HG03097 (cell line): Measurements from ENCODE around the gene SNX13.

Experiments
- ATAC-seq: cut with Tn5 transposase; IDR thresholded peaks from one replicate; pipeline ENCODE4 v1.9.1; 2021; ENCODE audit not compliant: unreplicated experiment, low FRiP score

The SNX13 gene

DNA sequence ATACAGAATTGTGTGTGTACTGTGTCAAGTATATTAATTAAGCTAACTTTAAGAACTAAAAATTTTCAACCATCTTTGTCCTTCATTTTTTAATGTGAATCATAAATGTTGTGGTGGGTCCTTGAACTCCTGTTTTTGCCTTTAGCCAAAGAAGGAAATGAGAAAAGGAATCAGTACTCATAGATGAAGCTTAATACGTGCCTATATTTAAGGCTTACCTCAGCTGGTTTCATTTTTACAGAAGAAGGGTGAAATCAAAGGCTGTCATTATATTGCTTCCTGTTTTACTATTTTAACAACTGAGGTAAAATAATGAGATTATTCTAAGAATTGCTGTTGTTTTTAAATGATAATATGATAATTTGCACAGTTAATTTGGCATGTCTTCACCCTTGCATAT, 6.3 kb upstream of the SNX13 start:
- peak; percentile 45 for ATAC-seq

DNA sequence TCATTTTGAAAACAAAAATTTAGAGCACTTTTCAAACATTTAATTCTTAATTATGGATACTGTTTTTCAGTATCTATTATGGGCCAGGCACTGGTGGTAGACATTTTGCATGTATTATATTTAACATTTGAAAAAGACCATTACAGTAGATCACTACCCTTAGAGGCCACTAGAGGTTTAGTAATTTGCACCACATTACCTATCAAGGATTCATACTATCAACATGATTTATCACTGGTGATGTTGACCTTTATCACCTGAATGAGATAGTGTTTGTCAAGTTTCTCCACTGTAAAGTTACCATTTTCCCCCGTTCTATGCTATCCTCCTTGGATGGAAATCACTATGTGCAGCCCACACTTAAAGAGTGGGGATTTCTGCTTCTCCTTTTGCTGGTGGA, 4.4 kb upstream of the SNX13 start:
- ATAC-seq, result no peak

DNA sequence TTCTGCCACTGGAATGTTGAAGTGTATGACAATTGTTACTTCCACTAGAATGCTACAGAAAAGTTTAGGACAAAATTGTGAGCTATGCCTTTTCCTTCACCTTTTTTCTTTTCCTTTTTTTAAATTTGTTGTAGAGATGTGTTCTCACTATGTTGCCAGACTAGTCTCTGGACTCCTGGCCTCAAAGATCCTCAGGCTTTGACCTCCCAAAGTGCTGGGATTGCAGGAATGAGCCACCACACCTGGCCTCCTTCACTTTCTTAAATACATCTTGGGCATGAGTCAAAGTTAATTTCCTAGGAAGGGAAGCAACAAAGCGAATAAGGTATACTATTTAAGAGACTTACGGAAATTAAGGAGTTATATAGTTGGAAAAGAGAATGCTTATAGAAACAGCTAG, 2.7 kb upstream of the SNX13 start:
- ATAC-seq, result no peak

GRCh38 chr7:17942231-17942630, 1.9 kb upstream of the SNX13 start:
- no peak for ATAC-seq

GRCh38 chr7:17940951-17941431, 697 bp upstream of the SNX13 start:
- ATAC-seq, result no peak

GRCh38 chr7:17939606-17940301, 540 bp downstream of the SNX13 start:
- peak; percentile 37 for ATAC-seq

DNA sequence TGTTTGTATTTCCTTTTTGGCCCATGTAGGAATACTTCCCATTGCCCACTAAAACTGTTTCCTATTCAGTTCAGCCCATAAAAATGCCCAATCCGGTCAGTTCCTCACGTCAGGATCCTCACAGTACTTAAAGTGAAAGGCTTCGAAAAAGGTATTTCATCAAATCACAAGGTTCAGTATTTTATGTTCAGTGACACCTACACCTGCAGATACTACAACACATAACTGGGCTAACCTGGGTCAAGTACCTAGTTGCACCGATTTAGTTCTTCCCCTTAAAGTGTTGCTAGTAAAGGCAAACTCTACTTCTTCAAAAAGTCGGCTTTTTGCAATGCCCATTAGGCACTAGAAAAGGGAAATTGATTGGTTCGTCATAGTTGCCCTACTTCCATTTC, 1.1 kb downstream of the SNX13 start:
- no peak for ATAC-seq

DNA sequence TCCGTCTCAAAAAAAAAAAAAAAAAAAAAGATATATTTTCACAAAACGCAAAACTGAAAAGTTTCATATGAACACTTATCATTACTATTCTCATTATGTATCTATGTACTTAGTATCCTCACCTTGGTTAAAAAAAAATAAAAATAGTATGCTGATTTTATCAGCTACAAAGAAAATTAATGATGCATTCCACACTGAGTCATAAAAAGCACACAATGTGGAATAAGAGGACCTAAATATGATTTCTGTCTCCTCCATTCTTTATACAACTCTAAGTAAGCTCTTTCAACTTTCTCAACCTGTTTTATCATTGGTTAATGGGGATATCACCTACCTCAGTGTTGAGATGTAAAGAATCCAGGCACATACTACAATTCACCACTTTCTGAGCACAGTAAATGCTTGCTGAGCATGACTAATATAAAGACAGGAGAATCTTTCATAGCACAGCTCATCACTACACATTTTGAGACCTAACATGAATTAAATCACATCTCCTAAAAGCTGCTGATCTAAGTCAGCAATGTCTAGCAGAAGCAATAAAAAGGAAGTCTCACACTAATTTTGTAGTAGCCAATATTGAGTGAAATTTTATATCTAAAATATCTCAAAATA, 2.7 kb downstream of the SNX13 start:
- ATAC-seq, result no peak

GRCh38 chr7:17936321-17936720, 4.0 kb downstream of the SNX13 start:
- no peak for ATAC-seq

DNA sequence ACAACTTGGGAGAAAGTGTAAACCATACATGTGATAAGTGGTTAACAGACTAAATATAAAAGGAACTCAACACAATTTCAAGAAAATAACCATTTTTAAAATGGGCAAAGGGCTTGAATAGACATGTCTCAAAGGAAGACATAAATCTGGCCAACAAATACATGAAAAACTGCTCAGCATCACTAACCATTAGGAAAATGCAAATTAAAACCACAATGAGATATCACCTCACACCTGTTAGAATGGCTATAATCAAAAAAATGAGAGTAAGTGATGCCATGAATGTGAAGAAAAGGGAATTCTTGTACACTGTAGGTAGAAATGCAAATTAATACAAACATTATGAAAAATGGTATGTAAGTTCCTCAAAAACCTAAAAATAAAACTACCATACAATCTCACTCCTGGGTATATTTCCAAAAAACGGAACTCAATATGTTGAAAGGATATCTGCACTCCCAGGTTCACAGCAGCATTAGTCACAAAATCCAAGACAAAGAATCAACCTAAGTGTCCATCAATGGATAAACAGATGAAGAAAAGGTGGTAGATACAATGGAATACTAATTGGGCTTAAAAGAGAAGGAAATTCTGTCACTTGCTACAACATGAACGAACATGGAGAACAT, 5.6 kb downstream of the SNX13 start:
- ATAC-seq, result no peak

GRCh38 chr7:17934094-17934493, 6.2 kb downstream of the SNX13 start:
- ATAC-seq, result no peak

GRCh38 chr7:17932770-17933169, 7.5 kb downstream of the SNX13 start:
- no peak for ATAC-seq

DNA sequence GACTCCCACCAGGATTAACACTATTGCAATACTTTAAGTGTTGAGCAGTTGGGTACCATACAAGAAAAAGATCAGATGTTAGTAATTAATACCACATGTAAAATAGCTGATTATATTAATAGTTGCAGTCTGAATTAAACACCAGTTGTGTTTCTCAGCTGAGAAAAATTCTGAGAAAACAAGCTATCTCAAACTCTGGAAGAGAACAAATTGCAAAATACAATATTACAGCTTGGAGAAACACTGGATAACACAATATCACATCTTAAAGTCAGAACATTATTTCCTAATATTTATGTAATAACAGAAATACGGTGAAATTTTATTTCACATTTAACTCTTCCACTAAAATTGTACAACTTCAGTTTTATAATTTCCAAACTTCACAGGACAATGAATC, 9.2 kb downstream of the SNX13 start:
- ATAC-seq, result no peak

DNA sequence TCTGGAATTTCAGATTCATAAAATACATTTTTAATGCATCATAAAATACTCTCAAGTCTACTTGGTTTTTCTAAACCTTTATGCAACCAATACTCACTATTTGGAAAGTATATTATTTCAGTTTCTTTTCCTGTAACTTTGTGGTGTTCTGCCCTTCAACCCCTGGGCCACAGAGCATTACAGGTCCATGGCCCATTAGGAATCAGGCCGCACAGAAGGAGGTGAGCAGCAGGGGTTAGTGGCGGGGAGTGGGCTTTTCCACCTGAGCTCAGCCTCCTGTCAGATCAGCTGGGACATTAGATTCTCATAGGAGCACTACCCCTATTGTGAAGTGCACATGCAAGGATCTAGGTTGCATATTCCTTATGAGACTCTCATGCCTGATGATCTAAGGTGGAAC, 9.7 kb downstream of the SNX13 start:
- ATAC-seq, result no peak

DNA sequence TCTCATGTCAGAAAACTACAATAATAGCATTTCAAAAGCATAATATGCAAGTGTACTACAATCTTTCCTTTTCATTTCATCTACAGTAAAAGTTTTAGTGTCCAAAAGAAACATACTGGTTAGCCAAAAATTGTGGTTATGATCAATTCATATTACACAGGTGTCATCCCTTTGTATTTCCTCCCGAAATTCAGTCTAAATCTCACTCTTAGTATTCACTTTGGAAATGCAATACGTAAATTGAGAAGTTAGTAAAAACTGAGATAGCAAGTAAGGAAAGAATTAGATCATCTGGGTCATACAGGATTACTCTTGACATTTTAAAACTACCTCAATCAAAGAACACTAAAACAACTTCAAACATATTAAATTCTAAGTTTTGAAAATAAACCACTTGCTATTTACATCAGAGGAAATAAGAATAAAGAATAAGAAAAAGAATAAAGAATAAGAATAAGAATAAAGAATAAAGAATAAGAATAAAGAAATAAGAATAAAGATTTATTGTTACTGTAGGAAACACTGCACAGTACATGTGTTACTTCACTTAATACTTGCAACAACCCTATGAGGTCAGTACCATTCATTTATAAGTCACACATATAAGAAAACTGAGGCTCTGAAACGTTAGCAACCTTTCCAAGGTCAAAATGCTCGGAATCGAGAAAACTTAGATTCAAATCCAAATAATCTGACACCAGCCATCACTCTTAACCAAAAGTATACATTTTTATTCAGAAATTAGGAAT, 10.5 kb downstream of the SNX13 start:
- no peak for ATAC-seq

DNA sequence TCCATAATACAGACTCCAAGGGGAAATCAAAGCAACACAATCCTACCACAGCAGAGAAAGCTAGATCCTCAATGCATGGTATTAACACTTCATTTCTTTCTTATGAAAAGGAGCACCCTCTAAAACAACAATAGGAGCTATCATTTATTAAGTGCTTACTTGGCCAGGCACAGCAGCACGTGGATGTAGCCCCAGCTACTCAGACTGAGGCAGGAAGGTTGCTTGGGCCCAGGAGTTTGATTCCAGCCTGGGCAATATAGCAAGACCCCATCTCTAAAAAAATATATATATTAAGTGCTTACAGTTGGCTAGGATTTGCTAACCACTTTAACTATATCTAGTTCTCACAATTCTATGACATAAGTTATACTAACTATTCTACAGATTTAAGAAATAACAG, 12.2 kb downstream of the SNX13 start:
- ATAC-seq, result no peak

DNA sequence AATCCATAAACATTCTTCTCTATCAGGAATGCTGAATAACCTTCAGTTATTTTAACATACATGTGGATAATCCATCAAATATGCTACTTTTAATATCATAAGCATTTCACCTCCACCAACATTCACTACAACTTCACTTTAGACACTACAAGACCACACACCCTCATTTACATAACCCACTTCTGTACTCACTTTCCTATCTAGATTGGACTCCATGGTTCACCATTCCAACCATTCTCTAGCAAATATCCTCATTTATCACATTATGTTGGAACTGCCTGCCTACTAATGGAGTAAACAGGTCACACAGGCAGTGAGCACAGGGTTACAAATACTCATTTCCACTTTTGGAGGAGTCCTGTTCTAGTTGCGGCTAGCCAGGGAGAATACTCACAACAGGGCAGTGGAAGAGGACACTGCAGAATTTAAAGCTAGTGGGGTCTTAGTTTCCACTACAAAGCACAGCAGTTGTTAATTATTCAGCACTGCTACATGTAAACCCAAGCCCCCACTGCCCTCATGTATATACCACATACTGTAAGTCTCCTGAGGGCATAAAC, 18.4 kb downstream of the SNX13 start:
- ATAC-seq, result no peak

DNA sequence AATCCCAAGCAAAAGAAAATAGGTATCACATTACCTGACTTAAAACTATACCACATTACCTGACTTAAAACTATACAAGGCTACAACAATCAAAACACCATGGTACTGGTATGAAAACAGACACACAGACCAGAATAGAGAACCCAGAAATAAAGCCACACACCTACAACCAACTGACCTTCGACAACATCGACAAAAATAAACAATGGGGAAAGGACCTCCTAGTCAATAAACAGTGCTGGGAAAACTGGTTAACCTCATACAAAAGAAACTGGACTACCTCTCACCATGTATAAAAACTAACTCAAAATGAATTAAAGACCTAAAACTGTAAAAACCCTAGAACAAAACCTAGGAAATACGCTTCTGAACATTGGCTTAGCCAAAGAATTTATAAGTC, 22.5 kb downstream of the SNX13 start:
- ATAC-seq, result no peak

- ATAC-seq, result no peak
These were observed 23.5 kb downstream of the SNX13 start for GRCh38 chr7:17916786-17917185.

DNA sequence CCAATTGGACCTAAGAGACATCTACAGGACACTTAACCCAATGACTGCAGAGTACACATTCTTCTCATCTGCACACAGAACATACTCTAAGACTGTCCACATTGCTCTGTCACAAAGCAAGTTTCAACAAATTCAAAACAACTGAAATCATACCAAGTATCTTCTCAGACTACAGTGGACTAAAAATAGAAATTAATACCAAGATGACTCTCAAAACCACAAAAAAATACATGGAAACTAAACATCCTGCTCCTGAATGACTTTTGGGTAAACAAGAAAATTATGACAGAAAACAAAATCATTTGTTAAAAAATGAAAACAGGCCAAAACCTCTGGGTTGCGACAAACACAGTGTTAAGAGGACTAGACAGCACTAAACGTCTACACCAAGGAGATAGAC, 24.5 kb downstream of the SNX13 start:
- ATAC-seq, result no peak

- ATAC-seq, result no peak
These were observed 25.1 kb downstream of the SNX13 start for GRCh38 chr7:17915168-17915567.
